Measurements from ENCODE around the gene ANGPTL7. TPM values are rescaled to one million over a fixed set of nuclear protein-coding genes. Genes with fewer than 3 reads are reported as not detected.

ANGPTL7 gene
- total and polyA plus RNA-seq, 10 of the 15 experiments (the other 5 are each of a cell fraction or from before 2014, with no cell fraction given): 0.09 TPM; not detected in 9

DNA sequence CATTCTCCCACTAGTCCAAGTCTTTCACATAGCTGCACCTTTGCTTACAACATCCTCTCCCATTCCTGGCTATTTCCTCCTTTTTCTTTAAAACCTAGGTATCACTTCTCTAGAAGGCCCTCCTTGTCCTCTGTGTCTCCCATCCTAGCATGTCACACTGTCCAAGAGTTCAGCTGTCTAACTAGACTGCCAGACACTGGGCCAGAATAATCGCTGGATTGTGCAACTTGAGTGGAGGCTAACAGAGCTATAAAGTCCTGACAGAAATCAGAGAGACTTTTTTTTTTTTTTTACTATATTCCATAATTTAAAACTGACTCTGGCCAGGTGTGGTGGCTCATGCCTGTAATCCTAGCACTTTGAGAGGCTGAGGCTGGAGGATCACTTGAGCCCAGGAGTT lies 4.2 kb upstream of the ANGPTL7 start:
- no peaks in the 10 kb centered on the region for H3K4me1 ChIP-seq (ENCODE audit: control insufficient read depth, insufficient read depth, low read length)
- in situ Hi-C loops (cut with MboI) (no loop called here), intact Hi-C loops (cut with micrococcal nuclease; ENCODE audit: unreplicated experiment) (no loop called here)
- ChIA-PET POLR2A (interaction anchor here (0.6 kb wide), 1 partner anchor 13 kb away, joined by 7 read pairs; no protein-coding TSS in a partner anchor), SMC1A (ENCODE audit: uncharacterized antibody, unreplicated experiment) (interaction anchor here (0.6 kb wide), 2 partner anchors 11 to 77 kb away, joined by 3 read pairs; no protein-coding TSS in a partner anchor), CTCF (interaction anchor here (0.7 to 1.4 kb wide), 3 partner anchors 28 to 57 kb away, joined by 3 to 4 read pairs (median 3); no protein-coding TSS in a partner anchor), RAD21 (ENCODE audit: unreplicated experiment) (no interaction called here)
- no peak for DNase-seq (ENCODE audit: low read depth, low spot score)
- ATAC-seq: no peak
- H4K20me1 ChIP-seq (ENCODE audit: control insufficient read depth, insufficient read depth): no peaks in the 10 kb centered on the region
- no TSS peak for BruUV-seq (replicated peaks)
- no peak overlapping the region for H3K4me2 ChIP-seq (ENCODE audit: control insufficient read depth, insufficient read depth)
- H3K36me3 ChIP-seq (ENCODE audit: control insufficient read depth in 2 of 2, insufficient read depth in 2 of 2, low read length in 1 of 2): peaks cover 6 to 25% of the 10 kb centered on the region in 2 experiments
- no peak overlapping the region for H3K27ac ChIP-seq (ENCODE audit: control insufficient read depth, insufficient read depth)
- H3K9me3 ChIP-seq (replicated peaks; ENCODE audit: control insufficient read depth, insufficient read depth, low read length): no peaks in the 10 kb centered on the region
- no peak overlapping the region for H3K4me3 ChIP-seq
- no peak overlapping the region for H2AFZ ChIP-seq (ENCODE audit: control insufficient read depth, low read depth, low read length)
- WGBS (ENCODE audit: insufficient coverage, insufficient replicate concordance, low lambda C conversion rate, missing lambda C conversion rate): 96% methylated on average over 1 of the region's 1 CpG
- no peaks in the 10 kb centered on the region for H3K27me3 ChIP-seq (replicated peaks in 1 of 2; ENCODE audit: control insufficient read depth in 2 of 2, insufficient read depth in 2 of 2, low read length in 1 of 2)
- H3K9ac ChIP-seq (ENCODE audit: control insufficient read depth, insufficient read depth, low read length): no peak overlapping the region
- no peaks in the 10 kb centered on the region for H3K79me2 ChIP-seq (ENCODE audit: control insufficient read depth, insufficient read depth, low read length)
- TF ChIP-seq DPF2 (IDR thresholded peaks at IDR 0.05): no peak
- no peak for TF ChIP-seq SUZ12 (IDR thresholded peaks at IDR 0.05; ENCODE audit: unreplicated experiment)
- no peak for TF ChIP-seq ZNF274 (IDR thresholded peaks at IDR 0.05; ENCODE audit: insufficient read depth, insufficient read length)
- TF ChIP-seq NRF1 (conservative IDR thresholded peaks at IDR 0.05; ENCODE audit: low read depth, low read length): no peak
- no peak for TF ChIP-seq JUNB (IDR thresholded peaks at IDR 0.05)
- TF ChIP-seq SMAD5 (IDR thresholded peaks at IDR 0.05; ENCODE audit: low read depth): no peak
- no peak for TF ChIP-seq RB1 (IDR thresholded peaks at IDR 0.05; ENCODE audit: borderline replicate concordance)
- no peak for TF ChIP-seq CREB1 (IDR thresholded peaks at IDR 0.05; ENCODE audit: low read depth)
- TF ChIP-seq LARP7 (IDR thresholded peaks at IDR 0.05): no peak
- TF ChIP-seq STAT3 (IDR thresholded peaks at IDR 0.05; ENCODE audit: low read depth, low read length): no peak
- TF ChIP-seq PAX5 (IDR thresholded peaks at IDR 0.05; ENCODE audit: borderline replicate concordance, low read depth, low read length): no peak
- no peak for TF ChIP-seq IRF5 (IDR thresholded peaks at IDR 0.05; ENCODE audit: borderline replicate concordance)
- TF ChIP-seq KAT2A (conservative IDR thresholded peaks at IDR 0.05; ENCODE audit: control insufficient read depth, low read depth, low read length): no peak
- TF ChIP-seq GATAD2B (conservative IDR thresholded peaks at IDR 0.05; ENCODE audit: low read depth): no peak
- no peak for TF ChIP-seq ZNF622 (IDR thresholded peaks at IDR 0.05)
- TF ChIP-seq ESRRA (IDR thresholded peaks at IDR 0.05; ENCODE audit: low read length): no peak
- no peak for TF ChIP-seq CREM (IDR thresholded peaks at IDR 0.05; ENCODE audit: low read depth)
- no peak for TF ChIP-seq RCOR1 (conservative IDR thresholded peaks at IDR 0.05; ENCODE audit: low read depth, low read length)
- TF ChIP-seq EZH2 (IDR thresholded peaks at IDR 0.05; ENCODE audit: borderline replicate concordance, control insufficient read depth, low read depth, low read length): no peak
- TF ChIP-seq E2F8 (IDR thresholded peaks at IDR 0.05; ENCODE audit: low read depth, partially characterized antibody): no peak
- no peak for FAIRE-seq

Measured in GM12878 (cell line).